Osteoblast (primary cell): ENCODE data around the gene PBX1. TPM values are rescaled to one million over a fixed set of nuclear protein-coding genes. Genes with fewer than 3 reads are reported as not detected.

ENCODE experiments used
- DNase-seq: peaks from one replicate; pipeline ENCODE4 v3.0.0; 2011; ENCODE audit warnings: low spot score, mixed read lengths; ENCODE audit not compliant: insufficient read length; ENCODE audit errors: missing footprints
- H2AFZ ChIP-seq: 2 replicates; pipeline ENCODE4 v1.6.0; 2011; ENCODE audit warnings: mild to moderate bottlenecking, low read length
- H3K27ac ChIP-seq: 2 replicates; pipeline ENCODE4 v1.5.1; 2011; ENCODE audit warnings: mild to moderate bottlenecking, low read depth, low read length, moderate library complexity
- H3K27me3 ChIP-seq: 2 replicates; pipeline ENCODE4 v1.6.0; 2012; ENCODE audit warnings: mild to moderate bottlenecking, control low read depth, inconsistent platforms, low read length, moderate library complexity; ENCODE audit not compliant: insufficient read depth
- H3K36me3 ChIP-seq: 2 replicates; pipeline ENCODE4 v1.5.1; 2011; ENCODE audit warnings: mild to moderate bottlenecking, low read length, control low read depth, moderate library complexity; ENCODE audit not compliant: insufficient read depth
- H3K4me1 ChIP-seq: 2 replicates; pipeline ENCODE4 v1.5.1; 2011; ENCODE audit warnings: mild to moderate bottlenecking, low read length, control low read depth, moderate library complexity; ENCODE audit not compliant: insufficient read depth
- H3K4me2 ChIP-seq: 2 replicates; pipeline ENCODE4 v1.6.0; 2011; ENCODE audit warnings: mild to moderate bottlenecking, low read length; ENCODE audit not compliant: insufficient read depth
- H3K4me3 ChIP-seq: fragments of 200-600 bp; sonication (generic); 3 replicates; pipeline ENCODE4 v1.5.1; 2012; ENCODE audit warnings: mild to moderate bottlenecking, low read length, inconsistent platforms; ENCODE audit not compliant: insufficient read depth
- H3K79me2 ChIP-seq: 2 replicates; pipeline ENCODE4 v1.6.0; 2012; ENCODE audit warnings: mild to moderate bottlenecking, low read length, control low read depth, inconsistent platforms; ENCODE audit not compliant: insufficient read depth
- H3K9me3 ChIP-seq: 2 replicates; pipeline ENCODE4 v1.5.1; 2011; ENCODE audit warnings: low read depth, low read length, control low read depth
- H4K20me1 ChIP-seq: 2 replicates; pipeline ENCODE4 v1.6.0; 2012; ENCODE audit warnings: mild to moderate bottlenecking, low read length, control low read depth; ENCODE audit not compliant: insufficient read depth
- CTCF ChIP-seq: IDR thresholded peaks from 2 replicates; pipeline ENCODE4 v1.5.1; 2011; ENCODE audit warnings: mild to moderate bottlenecking, low read depth, low read length, moderate library complexity; ENCODE audit errors: extremely low read depth
- total RNA-seq: library from RNA; depleted of rRNA; stranded (reverse); fragments of >200 nt; gene quantifications from 2 replicates; pipeline ENCODE4 v1.2.3, GENCODE V29; 2012

Gene PBX1
- total RNA-seq, 1 donor = 10.1 TPM

DNA sequence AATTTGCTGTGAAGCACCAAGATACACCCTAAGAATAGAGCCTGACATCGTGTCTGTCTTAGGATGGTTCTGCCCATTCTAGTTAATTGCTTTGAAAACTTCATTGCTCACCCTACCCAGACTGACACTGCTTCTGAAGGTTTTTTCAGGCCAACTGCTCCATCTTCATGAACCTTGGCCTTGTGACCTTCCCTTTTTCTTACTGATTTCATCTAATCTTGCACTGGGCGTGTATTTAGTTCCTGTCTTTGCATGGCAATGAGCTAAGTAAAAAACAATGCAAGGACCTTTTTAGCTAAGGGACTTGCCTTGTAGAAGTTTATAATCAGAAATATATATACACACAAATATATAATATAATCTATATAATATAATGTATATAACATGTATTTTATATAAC lies 108.0 kb downstream of the PBX1 start:
- H3K79me2 ChIP-seq = no peaks in the 10 kb centered on the region
- no peak for DNase-seq

GRCh38 chr1:164667600-164667999 lies 108.6 kb downstream of the PBX1 start:
- Histone ChIP-seq H3K79me2 (no peaks in the 10 kb centered on the region), H3K4me2 (no peak overlapping the region), H3K27me3 (no peaks in the 10 kb centered on the region), H3K4me1 (no peaks in the 10 kb centered on the region), H3K36me3 (no peaks in the 10 kb centered on the region), H2AFZ (no peak overlapping the region), H3K4me3 (no peak overlapping the region), H4K20me1 (no peaks in the 10 kb centered on the region), H3K9me3 (no peaks in the 10 kb centered on the region), H3K27ac (no peak overlapping the region)
- no peak for DNase-seq
- no peak for TF ChIP-seq CTCF

More for the DNA sequence above, 108.0 kb downstream of the PBX1 start:
- Histone ChIP-seq H3K27ac (no peak overlapping the region), H3K4me3 (no peak overlapping the region), H3K4me1 (no peaks in the 10 kb centered on the region), H3K9me3 (no peaks in the 10 kb centered on the region), H3K36me3 (no peaks in the 10 kb centered on the region), H3K27me3 (no peaks in the 10 kb centered on the region), H2AFZ (no peak overlapping the region), H4K20me1 (no peaks in the 10 kb centered on the region), H3K4me2 (no peak overlapping the region)
- no peak for TF ChIP-seq CTCF

DNA sequence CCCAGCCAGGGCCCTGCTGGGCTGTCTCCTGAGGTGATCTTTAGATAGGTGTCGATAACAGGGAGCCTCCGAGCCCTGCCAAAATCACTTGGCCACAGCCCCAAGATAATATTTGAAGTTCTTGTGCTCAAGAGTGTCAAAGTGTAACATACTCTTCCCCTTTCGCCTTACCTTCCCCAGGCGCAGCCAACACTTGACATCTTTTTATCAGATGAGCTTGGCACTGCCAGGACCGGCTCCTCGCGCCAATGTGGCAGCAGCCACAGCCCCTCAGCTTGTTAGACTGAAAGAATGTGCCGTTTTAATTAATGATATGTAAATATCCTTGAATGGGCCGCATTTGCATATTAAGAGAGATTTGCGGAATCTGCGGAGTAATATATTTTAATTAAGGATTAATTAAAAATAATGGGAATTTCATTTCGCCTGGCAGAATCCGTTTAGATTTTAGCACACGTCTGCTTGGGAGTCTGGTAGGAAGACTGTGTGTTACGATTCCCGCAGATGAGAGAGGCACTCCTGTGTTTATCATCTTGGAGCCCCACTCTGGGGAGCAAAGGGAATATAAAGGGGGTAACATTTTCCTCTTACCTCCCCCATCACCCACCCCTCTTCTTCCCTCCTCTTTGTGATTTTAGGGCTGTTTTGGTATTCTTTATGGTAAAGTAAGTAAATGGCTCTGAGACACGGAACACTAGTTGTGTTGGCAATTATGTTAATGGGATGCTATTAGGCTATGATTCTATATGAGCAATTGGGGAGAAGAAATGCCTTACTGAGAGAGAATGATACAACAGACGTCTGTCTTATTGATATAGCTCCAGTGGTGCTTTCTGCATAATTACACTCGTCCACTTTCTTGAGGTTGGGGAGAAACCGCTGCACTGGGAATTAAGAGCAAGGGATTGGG lies 109.8 kb downstream of the PBX1 start:
- TF ChIP-seq CTCF = no peak
- Histone ChIP-seq H4K20me1 (no peaks in the 10 kb centered on the region), H2AFZ (no peak overlapping the region), H3K27ac (no peak overlapping the region), H3K4me3 (no peak overlapping the region), H3K79me2 (no peaks in the 10 kb centered on the region), H3K4me1 (no peaks in the 10 kb centered on the region), H3K36me3 (no peaks in the 10 kb centered on the region), H3K4me2 (no peak overlapping the region), H3K9me3 (no peaks in the 10 kb centered on the region), H3K27me3 (no peaks in the 10 kb centered on the region)
- DNase-seq = no peak

DNA sequence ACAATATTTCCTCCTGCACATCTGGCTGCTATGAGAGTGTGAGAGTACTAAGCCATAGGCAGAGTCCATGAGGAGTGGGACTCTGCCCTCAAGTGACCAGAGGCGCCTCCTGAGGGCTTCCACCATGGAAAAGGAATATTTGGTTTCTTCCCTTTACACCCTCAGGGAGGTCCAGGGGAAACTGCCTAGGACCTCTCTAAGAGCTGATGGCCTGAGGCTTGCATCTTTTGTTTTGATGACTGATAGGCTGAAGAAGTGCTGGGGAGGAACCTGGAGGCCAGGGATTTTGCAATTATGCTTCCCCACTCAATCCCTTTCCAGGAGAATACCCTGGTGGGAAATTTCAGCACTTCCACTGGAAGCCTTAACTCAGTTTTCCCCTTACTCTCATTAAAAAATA lies 111.0 kb downstream of the PBX1 start:
- H3K36me3 ChIP-seq = no peaks in the 10 kb centered on the region
- no peak for DNase-seq
- H2AFZ ChIP-seq = no peak overlapping the region
- no peaks in the 10 kb centered on the region for H3K27me3 ChIP-seq
- H3K4me2 ChIP-seq = no peak overlapping the region
- no peak overlapping the region for H3K27ac ChIP-seq
- no peaks in the 10 kb centered on the region for H3K79me2 ChIP-seq
- no peaks in the 10 kb centered on the region for H4K20me1 ChIP-seq
- H3K4me1 ChIP-seq = no peaks in the 10 kb centered on the region
- no peaks in the 10 kb centered on the region for H3K9me3 ChIP-seq
- TF ChIP-seq CTCF = no peak
- H3K4me3 ChIP-seq = no peak overlapping the region
